LNCAP (cell line): ENCODE measurements around the gene PGR.

ENCODE experiments used
- CTCF ChIP-seq: fragments of 450-650 bp; IDR thresholded peaks from 2 replicates; pipeline ENCODE4 v1.5.1; 2017; ENCODE audit warnings: mild to moderate bottlenecking

Gene PGR

GRCh38 chr11:101129203-101129943 lies at the start of gene PGR:
Gene PGR, minus strand, starts transcription at chr11:101129813. Its CDS starts 743 bp downstream, at chr11:101129070.
- no peak for TF ChIP-seq CTCF

- TF ChIP-seq CTCF = no peak
These were observed 46.8 kb upstream of the PGR start for GRCh38 chr11:101176381-101176780.

GRCh38 chr11:101169944-101170343 lies 40.3 kb upstream of the PGR start:
- no peak for TF ChIP-seq CTCF

GRCh38 chr11:101166038-101166437 lies 36.4 kb upstream of the PGR start:
- TF ChIP-seq CTCF = no peak

- no peak for TF ChIP-seq CTCF
These were observed 28.5 kb upstream of the PGR start for GRCh38 chr11:101158119-101158518.

- no peak for TF ChIP-seq CTCF
These were observed 8.8 kb upstream of the PGR start for GRCh38 chr11:101138245-101138930.

GRCh38 chr11:101133190-101133589 lies 3.6 kb upstream of the PGR start:
- TF ChIP-seq CTCF = no peak
